HL-60 (cell line): ENCODE results near the gene CYP4A22.

ENCODE experiments used
- DNase-seq, 2 experiments: peaks; one replicate each; pipeline ENCODE4 v3.0.0-alpha.2; 2010 to 2020; ENCODE audit warnings: low read depth in 1 of 2, low spot score in 1 of 2
- H3K27ac ChIP-seq: fragments of 250-450 bp; sonication (Bioruptor Pico); replicated peaks from 2 replicates; pipeline ENCODE4 v1.5.1; 2020; ENCODE audit warnings: mild to moderate bottlenecking, moderate library complexity
- H3K27me3 ChIP-seq: fragments of 250-450 bp; sonication (Bioruptor Pico); 2 replicates; pipeline ENCODE4 v1.5.1; 2021; ENCODE audit warnings: mild to moderate bottlenecking, moderate library complexity; ENCODE audit not compliant: insufficient read depth, poor library complexity, severe bottlenecking
- H3K4me3 ChIP-seq: replicated peaks from 2 replicates; pipeline ENCODE4 v1.5.1; 2011; ENCODE audit warnings: mild to moderate bottlenecking, control low read depth, low read length; ENCODE audit not compliant: insufficient read depth
- GABPA ChIP-seq: IDR thresholded peaks from 2 replicates; pipeline ENCODE4 v1.6.1; 2012; ENCODE audit warnings: low read depth
- POLR2AphosphoS5 ChIP-seq: IDR thresholded peaks from 2 replicates; pipeline ENCODE4 v1.6.1; 2012; ENCODE audit warnings: low read depth
- SPI1 ChIP-seq: IDR thresholded peaks from 2 replicates; pipeline ENCODE4 v1.6.1; 2012; ENCODE audit warnings: low read depth, mild to moderate bottlenecking, borderline replicate concordance
- TF ChIP-seq, protein P1 (sequence below): IDR thresholded peaks from one replicate; pipeline ENCODE4 v1.5.1; 2011; ENCODE audit warnings: low read length, control low read depth, inconsistent platforms; ENCODE audit not compliant: insufficient read depth
- TF ChIP-seq, protein P2 (sequence below): IDR thresholded peaks from 2 replicates; pipeline ENCODE4 v1.6.1; 2012; ENCODE audit warnings: low read depth; ENCODE audit not compliant: insufficient replicate concordance

The CYP4A22 gene

DNA sequence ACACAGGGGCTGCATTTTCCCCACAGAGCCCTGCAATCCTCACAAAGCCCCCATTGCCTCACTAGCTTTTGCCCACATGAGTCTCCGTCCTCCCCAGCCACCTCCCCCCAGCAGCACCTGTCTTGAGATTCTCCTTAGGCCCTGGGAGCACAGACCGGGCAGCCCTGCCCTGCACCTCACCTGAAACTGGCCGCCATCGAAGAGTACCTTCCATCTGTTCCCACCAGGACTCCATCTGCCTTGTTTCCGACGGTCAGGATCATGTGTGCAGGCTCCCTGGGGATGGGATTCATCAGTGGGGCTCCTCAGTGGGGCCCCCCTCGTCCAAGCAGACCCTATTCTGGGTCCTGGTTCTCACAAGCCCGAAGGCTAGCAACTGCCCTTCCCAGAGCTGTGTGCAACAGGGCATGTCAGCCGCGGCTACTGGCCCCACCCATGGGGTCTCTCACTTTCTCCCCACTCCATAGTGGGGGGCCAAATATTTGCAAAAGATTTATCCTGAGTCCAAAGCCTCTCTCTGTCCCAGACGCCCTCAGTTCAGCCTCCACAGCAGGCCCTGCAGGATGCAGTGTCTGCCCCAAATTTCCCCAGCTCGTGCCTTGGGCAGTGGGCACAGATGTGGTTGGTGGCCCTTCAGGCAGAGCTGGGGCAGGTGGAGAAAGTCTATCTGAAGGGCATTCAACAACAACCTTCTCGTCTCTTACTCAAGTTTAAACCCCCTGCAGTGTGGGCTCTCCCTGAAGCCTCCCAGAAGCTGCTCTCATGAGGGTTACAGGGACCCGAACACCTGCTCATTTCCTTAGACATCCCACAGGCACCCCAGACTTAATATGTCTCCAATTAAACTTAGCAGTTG, 47.8 kb downstream of the CYP4A22 start:
- no peak overlapping the region for H3K27ac ChIP-seq
- H3K4me3 ChIP-seq, result no peak overlapping the region
- DNase-seq, result no peak
- TF ChIP-seq, protein P1, sequence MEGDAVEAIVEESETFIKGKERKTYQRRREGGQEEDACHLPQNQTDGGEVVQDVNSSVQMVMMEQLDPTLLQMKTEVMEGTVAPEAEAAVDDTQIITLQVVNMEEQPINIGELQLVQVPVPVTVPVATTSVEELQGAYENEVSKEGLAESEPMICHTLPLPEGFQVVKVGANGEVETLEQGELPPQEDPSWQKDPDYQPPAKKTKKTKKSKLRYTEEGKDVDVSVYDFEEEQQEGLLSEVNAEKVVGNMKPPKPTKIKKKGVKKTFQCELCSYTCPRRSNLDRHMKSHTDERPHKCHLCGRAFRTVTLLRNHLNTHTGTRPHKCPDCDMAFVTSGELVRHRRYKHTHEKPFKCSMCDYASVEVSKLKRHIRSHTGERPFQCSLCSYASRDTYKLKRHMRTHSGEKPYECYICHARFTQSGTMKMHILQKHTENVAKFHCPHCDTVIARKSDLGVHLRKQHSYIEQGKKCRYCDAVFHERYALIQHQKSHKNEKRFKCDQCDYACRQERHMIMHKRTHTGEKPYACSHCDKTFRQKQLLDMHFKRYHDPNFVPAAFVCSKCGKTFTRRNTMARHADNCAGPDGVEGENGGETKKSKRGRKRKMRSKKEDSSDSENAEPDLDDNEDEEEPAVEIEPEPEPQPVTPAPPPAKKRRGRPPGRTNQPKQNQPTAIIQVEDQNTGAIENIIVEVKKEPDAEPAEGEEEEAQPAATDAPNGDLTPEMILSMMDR, result no peak
- TF ChIP-seq SPI1 (no peak), GABPA (no peak), POLR2AphosphoS5 (no peak)
- TF ChIP-seq, protein P2, sequence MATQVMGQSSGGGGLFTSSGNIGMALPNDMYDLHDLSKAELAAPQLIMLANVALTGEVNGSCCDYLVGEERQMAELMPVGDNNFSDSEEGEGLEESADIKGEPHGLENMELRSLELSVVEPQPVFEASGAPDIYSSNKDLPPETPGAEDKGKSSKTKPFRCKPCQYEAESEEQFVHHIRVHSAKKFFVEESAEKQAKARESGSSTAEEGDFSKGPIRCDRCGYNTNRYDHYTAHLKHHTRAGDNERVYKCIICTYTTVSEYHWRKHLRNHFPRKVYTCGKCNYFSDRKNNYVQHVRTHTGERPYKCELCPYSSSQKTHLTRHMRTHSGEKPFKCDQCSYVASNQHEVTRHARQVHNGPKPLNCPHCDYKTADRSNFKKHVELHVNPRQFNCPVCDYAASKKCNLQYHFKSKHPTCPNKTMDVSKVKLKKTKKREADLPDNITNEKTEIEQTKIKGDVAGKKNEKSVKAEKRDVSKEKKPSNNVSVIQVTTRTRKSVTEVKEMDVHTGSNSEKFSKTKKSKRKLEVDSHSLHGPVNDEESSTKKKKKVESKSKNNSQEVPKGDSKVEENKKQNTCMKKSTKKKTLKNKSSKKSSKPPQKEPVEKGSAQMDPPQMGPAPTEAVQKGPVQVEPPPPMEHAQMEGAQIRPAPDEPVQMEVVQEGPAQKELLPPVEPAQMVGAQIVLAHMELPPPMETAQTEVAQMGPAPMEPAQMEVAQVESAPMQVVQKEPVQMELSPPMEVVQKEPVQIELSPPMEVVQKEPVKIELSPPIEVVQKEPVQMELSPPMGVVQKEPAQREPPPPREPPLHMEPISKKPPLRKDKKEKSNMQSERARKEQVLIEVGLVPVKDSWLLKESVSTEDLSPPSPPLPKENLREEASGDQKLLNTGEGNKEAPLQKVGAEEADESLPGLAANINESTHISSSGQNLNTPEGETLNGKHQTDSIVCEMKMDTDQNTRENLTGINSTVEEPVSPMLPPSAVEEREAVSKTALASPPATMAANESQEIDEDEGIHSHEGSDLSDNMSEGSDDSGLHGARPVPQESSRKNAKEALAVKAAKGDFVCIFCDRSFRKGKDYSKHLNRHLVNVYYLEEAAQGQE, result no peak
- no peaks in the 10 kb centered on the region for H3K27me3 ChIP-seq

DNA sequence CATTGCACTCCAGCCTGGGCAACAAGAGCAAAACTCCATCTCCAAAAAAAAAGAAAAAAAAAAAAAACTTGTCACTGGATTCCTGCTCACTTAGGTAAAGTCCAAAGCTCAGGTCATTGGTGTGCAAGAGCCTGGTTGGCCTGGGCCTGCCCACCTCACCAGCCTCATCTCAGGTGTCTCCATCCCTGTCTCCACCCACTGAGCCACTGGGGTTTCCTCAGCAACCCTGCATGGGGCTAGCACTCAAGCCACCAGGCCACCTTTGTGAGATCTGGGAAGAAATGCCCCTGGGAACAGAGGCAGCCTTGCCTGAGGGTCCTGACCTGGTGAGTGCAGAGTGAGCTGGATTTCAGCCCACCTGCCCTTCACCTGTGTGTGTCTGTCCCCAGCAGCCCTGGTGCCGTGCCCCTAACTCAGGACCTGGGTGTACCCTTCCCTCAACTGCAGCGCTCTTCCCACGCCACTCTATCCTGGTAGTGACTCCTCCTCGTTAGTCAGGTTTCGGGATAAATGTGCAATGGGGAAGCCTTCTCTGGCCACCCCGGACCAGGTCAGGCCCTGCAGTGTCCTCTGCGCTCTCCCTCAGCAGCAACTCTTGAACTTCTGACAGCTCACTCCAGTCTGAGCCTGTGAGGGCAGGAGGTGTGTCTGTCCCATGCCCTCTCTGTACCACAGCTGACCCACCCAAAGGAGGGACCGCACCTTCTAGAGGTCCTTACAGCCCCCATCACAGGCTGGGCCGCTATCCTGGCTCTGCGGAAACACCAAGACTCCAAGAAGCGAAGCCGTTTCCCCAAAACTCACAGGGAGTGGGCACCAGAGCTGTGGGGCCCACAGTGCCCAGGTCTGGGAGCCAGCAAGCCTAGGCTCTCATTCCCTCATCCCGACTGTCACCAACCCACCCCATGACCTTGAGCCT, 49.3 kb downstream of the CYP4A22 start:
- no peaks in the 10 kb centered on the region for H3K27me3 ChIP-seq
- H3K4me3 ChIP-seq, result no peak overlapping the region
- no peak for DNase-seq
- H3K27ac ChIP-seq, result no peak overlapping the region
- TF ChIP-seq GABPA, result no peak

DNA sequence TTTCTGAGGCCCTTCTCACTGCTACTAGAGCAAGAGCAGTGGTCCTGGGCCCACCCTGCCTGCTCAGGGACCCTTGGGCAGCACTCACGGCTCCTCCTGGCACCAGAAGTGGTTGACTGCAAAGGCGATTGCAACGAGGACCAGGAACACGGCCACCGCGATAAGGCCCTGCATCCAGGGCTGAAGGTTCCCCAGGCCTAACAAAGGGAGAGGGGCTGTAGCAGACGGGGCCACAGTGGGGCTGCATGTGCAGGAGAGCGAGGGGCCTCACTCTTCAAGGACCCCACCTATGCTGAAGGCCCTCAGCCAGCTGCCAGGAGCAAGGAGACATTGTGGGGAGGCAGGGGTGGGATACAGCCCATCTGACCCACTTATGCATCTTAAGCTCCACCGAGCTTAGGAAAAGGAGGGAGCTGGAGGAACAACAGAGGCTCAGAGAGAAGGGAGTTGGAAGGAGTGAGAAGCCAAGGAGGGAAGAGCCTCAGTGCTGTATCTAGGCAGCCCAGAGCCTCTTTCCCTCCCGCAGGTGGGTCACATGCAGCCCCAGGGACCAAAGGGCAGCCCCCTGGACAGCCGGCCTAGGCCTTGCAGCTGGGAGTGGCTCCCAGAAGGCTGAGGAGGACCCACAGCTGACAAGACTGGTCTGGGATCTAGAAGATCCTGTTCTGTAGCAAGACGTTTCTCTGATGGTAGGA, 50.1 kb downstream of the CYP4A22 start:
- no peak for DNase-seq
- TF ChIP-seq, protein P1, result no peak
- TF ChIP-seq, protein P2, result no peak
- TF ChIP-seq GABPA (no peak), POLR2AphosphoS5 (no peak), SPI1 (no peak)
- Histone ChIP-seq H3K27me3 (no peaks in the 10 kb centered on the region), H3K27ac (no peak overlapping the region), H3K4me3 (no peak overlapping the region)

DNA sequence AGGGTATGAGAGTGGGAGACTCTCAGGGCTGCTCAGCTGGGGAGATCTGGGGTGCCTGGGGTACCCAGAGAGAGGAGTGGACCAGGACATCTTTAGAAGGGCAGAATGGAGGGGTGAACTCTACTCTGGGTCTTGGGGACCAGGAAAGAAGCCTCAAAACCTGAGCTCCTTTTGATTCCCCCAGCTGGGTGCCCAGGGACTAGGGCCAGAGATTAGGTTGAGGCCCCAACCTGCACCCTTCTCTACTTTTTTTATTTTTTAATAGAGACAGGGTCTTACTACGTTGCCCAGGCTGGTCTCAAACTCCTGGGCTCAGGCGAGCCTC, 50.6 kb downstream of the CYP4A22 start:
- DNase-seq, result no peak
- Histone ChIP-seq H3K27me3 (no peaks in the 10 kb centered on the region), H3K4me3 (no peak overlapping the region), H3K27ac (no peak overlapping the region)
- TF ChIP-seq, protein P1, result no peak
- TF ChIP-seq POLR2AphosphoS5, result no peak
- no peak for TF ChIP-seq GABPA
- TF ChIP-seq SPI1, result no peak
- TF ChIP-seq, protein P2, result no peak
